A549 treated with GW870086 at 1 μM for 4 hours (cell line): ENCODE data around the gene RALBP1. TPM values are rescaled to one million over a fixed set of nuclear protein-coding genes. Genes with fewer than 3 reads are reported as not detected.

Experiments used
- total RNA-seq: library from RNA; stranded (reverse); fragments of 200-300 nt; extraction: Qiagen RNA extraction; gene quantifications from 5 replicates; pipeline ENCODE4 v1.2.3, GENCODE V29; 2022; ENCODE audit warnings: low read depth

RALBP1 gene
- total RNA-seq = 25.1 to 32.2 TPM (median 29.6 TPM) in 5 replicates

GRCh38 chr18:9474983-9475642 is at the start of gene RALBP1:
TSS of gene RALBP1 (plus strand) at chr18:9475513. CDS start at chr18:9513046, 37,533 bp downstream.

Other genes starting within 250 kb of the RALBP1 start
- gene TWSG1, start 140.7 kb upstream of the RALBP1 start, total RNA-seq = 13.6 to 19.9 TPM (median 16.0 TPM) in 5 replicates
- gene PPP4R1, start 139.0 kb downstream of the RALBP1 start, total RNA-seq = 36.8 to 42.8 TPM (median 40.6 TPM) in 5 replicates
- gene RAB31, start 232.8 kb downstream of the RALBP1 start, total RNA-seq = 18.1 to 25.7 TPM (median 24.3 TPM) in 5 replicates